Transverse colon (tissue), 4 donors: ENCODE measurements around the gene TUBB2A. TPM values are rescaled to one million over a fixed set of nuclear protein-coding genes. Genes with fewer than 3 reads are reported as not detected.

Experiments
- DNase-seq: peaks from one replicate; pipeline ENCODE4 v3.0.0-alpha.2; 2019
- H3K27ac ChIP-seq, 4 donors: fragments of 200-600 bp; sonication (generic); 2 replicates each; pipeline ENCODE4 v1.5.1; 2016 to 2018; ENCODE audit warnings: inconsistent platforms in 4 of 4
- H3K27me3 ChIP-seq: fragments of 200-600 bp; sonication (generic); 2 replicates; pipeline ENCODE4 v1.5.1; 2017; ENCODE audit warnings: inconsistent platforms
- H3K36me3 ChIP-seq, 4 donors: fragments of 200-600 bp; sonication (generic); 2 replicates each; pipeline ENCODE4 v1.5.1; 2017 to 2019; ENCODE audit warnings: inconsistent platforms in 4 of 4
- H3K4me1 ChIP-seq, 4 donors: fragments of 200-600 bp; sonication (generic); 2 replicates each; pipeline ENCODE4 v1.5.1; 2017 to 2020; ENCODE audit warnings: inconsistent platforms in 4 of 4
- H3K4me3 ChIP-seq, 4 donors: fragments of 200-600 bp; sonication (generic); 1 replicate in 1 of 4; 2 replicates in 3 of 4; pipeline versions ENCODE4 v1.5.1 to v1.6.1; 2017 to 2019; ENCODE audit warnings: inconsistent platforms in 4 of 4
- H3K9me3 ChIP-seq, 2 donors: fragments of 200-600 bp; sonication (generic); 2 replicates each; pipeline ENCODE4 v1.5.1; 2017 to 2019; ENCODE audit warnings: inconsistent platforms in 2 of 2
- EP300 ChIP-seq: sonication (generic); formaldehyde crosslinking; IDR thresholded peaks from one replicate; pipeline ENCODE4 v1.6.1; 2017; ENCODE audit warnings: antibody characterized with exemption, low read depth
- POLR2A ChIP-seq: fragments of 450-650 bp; IDR thresholded peaks from one replicate; pipeline ENCODE4 v1.6.1; 2016; ENCODE audit warnings: antibody characterized with exemption, mild to moderate bottlenecking, moderate library complexity
- POLR2AphosphoS5 ChIP-seq, 3 donors: sonication (generic); formaldehyde crosslinking; IDR thresholded peaks; one replicate each; pipeline ENCODE4 v1.6.1; 2016; ENCODE audit warnings: antibody characterized with exemption in 3 of 3
- WGBS, 2 donors: methylation state at CpG; one replicate each; pipeline ENCODE4 v1.1.5; 2018; ENCODE audit warnings: low coverage in 1 of 2; 5-methylcytosine and 5-hydroxymethylcytosine counted together
- in situ Hi-C, 4 donors: fragments of 200-750 bp; cut with MboI; loops; one replicate each; pipeline versions ENCODE4 v1.15.0 to v1.15.1; 2017; ENCODE audit warnings: low sequenced_read_pairs in 3 of 4, low pct_ligation_motif_present in 1 of 4, low pct_unique_long_range_greater_than_20kb in 1 of 4
- intact Hi-C: fragments of 100-400 bp; cut with DNase I; formaldehyde crosslinking; loops from one replicate; pipeline ENCODE4 v1.15.1; 2023; ENCODE audit warnings: low total_unique reads
- total RNA-seq, 4 donors: library from RNA; depleted of rRNA; stranded (reverse); fragments of >200 nt; gene quantifications; one replicate each; pipeline ENCODE4 v1.1.0, GENCODE V29; 2016
- TF ChIP-seq, protein P1 (sequence below), 5 experiments: fragments of 200-600 bp in 3 of 5; fragments of 450-650 bp in 2 of 5; sonication (generic) in 3 of 5; IDR thresholded peaks; 1 replicate in 2 of 5; 2 replicates in 3 of 5; pipeline ENCODE4 v1.5.1; 2016 to 2017; ENCODE audit warnings: antibody characterized with exemption in 5 of 5, inconsistent platforms in 3 of 5, mild to moderate bottlenecking in 2 of 5, moderate library complexity in 1 of 5

Gene TUBB2A
- 10 to 100 TPM; 15.4 to 41.0 (median 29.4) TPM for total RNA-seq

- Histone ChIP-seq H3K27ac (peak within 1 kb of the TSS; percentile 92 to 96 (median 95)), H3K36me3 (no peaks in the 10 kb centered on the region), H3K4me1 (peaks cover 0 to 46% (median 22%) of the 10 kb centered on the region in 4 donors), H3K9me3 (no peaks in the 10 kb centered on the region), H3K4me3 (peak within 1 kb of the TSS; percentile 48 to 85 (median 77)), H3K27me3 (no peaks in the 10 kb centered on the region)
- intact Hi-C loops = no loop called here
- in situ Hi-C loops = no loop called here
- WGBS, 2 donors = 0% methylated on average over 29 of the region's 95 CpGs; no CpG with 5 or more reads in 1 of the 2 donors
- TF ChIP-seq EP300 = peak; percentile 76
- peak; percentile 91 for TF ChIP-seq POLR2A
- TF ChIP-seq POLR2AphosphoS5 (IDR thresholded peaks at IDR 0.05) = peak; percentile 93 to 97 (median 95)
- TF ChIP-seq, protein P1, sequence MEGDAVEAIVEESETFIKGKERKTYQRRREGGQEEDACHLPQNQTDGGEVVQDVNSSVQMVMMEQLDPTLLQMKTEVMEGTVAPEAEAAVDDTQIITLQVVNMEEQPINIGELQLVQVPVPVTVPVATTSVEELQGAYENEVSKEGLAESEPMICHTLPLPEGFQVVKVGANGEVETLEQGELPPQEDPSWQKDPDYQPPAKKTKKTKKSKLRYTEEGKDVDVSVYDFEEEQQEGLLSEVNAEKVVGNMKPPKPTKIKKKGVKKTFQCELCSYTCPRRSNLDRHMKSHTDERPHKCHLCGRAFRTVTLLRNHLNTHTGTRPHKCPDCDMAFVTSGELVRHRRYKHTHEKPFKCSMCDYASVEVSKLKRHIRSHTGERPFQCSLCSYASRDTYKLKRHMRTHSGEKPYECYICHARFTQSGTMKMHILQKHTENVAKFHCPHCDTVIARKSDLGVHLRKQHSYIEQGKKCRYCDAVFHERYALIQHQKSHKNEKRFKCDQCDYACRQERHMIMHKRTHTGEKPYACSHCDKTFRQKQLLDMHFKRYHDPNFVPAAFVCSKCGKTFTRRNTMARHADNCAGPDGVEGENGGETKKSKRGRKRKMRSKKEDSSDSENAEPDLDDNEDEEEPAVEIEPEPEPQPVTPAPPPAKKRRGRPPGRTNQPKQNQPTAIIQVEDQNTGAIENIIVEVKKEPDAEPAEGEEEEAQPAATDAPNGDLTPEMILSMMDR (IDR thresholded peaks at IDR 0.05) = peak in 4 of 5 experiments; percentile 43 to 74 (median 60)
- DNase-seq = peak; percentile 86
Measured at GRCh38 chr6:3157131-3157933, at the start of gene TUBB2A. Gene TUBB2A (minus strand): TSS chr6:3157544. CDS start chr6:3157463, 81 bp downstream.

DNA sequence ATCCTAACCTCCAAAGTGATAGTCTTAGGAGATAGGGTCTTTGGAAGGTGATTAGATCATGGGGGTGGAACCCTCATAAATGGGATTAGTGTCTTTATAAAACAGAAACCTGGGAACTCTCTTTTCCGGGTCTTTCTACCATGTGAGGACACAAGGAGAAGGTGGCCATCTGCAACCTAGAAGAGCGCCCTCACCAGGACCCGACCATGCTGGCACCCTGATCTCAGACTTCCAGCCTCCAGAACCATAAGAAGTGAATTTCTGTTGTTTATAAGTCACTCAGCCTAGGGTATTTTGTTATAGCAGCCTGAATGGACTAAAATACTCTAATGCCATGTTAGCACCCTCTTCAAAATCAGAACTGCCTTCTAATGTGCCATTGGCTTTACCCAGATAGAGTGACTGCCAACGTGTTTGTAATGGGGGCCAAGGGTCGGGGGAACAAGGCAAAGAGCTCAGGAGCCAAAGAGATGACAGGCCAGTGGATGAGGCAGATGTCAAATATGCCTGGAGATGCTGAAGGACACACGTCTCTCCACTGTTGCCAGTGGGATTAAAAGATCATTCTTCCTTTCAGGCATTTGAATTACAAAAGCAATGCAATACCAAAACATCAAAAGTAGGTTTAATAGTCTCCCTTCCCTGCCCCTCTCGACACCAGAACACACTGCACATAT, 49.1 kb upstream of the TUBB2A start:
- intact Hi-C loops = no loop called here
- Histone ChIP-seq H3K9me3 (no peaks in the 10 kb centered on the region), H3K36me3 (no peaks in the 10 kb centered on the region), H3K27ac (no peak overlapping the region), H3K4me1 (peaks cover 0 to 8% (median 0%) of the 10 kb centered on the region in 4 donors), H3K27me3 (no peaks in the 10 kb centered on the region), H3K4me3 (no peak overlapping the region)
- in situ Hi-C loops = no loop called here
- TF ChIP-seq POLR2A = no peak
- TF ChIP-seq, protein P1 (IDR thresholded peaks at IDR 0.05) = no peak
- no peak for TF ChIP-seq EP300
- TF ChIP-seq POLR2AphosphoS5 (IDR thresholded peaks at IDR 0.05) = no peak
- WGBS, 2 donors = 89 to 91% methylated on average over 4 to 7 of the region's 7 CpGs
- DNase-seq = no peak

DNA sequence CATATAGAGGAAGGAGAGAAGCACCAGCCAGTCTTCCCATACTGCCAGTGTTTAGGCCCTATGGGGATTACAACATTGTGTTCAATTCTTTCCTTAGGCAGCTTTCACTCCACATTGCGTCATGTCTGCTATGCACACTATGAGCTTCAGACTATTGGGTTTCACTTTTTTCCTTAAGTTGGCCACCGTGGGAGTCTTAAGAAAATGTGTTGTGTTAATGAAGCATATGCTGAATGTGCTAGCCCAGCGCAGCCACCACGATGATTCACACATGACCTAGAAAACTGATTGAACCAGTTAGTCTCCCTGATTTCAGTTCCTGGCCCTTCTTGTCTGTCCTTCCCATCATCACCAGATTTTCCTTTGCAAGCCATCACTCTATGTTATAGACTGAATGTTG, 48.6 kb upstream of the TUBB2A start:
- intact Hi-C loops = no loop called here
- DNase-seq = no peak

More for the DNA sequence above, 48.6 kb upstream of the TUBB2A start:
- Histone ChIP-seq H3K27me3 (no peaks in the 10 kb centered on the region), H3K4me1 (peaks cover 0 to 8% (median 0%) of the 10 kb centered on the region in 4 donors), H3K4me3 (no peak overlapping the region), H3K27ac (no peak overlapping the region), H3K9me3 (no peaks in the 10 kb centered on the region), H3K36me3 (no peaks in the 10 kb centered on the region)
- TF ChIP-seq POLR2A (no peak), EP300 (no peak), POLR2AphosphoS5 (IDR thresholded peaks at IDR 0.05) (no peak)
- TF ChIP-seq, protein P1 (IDR thresholded peaks at IDR 0.05) = no peak
- 85 to 93% methylated on average over 4 of the region's 4 CpGs for WGBS, 2 donors
- in situ Hi-C loops = no loop called here
